ENCODE measurements around the gene UVSSA.

The UVSSA gene

GRCh38 chr4:1354983-1355275 lies 7.9 kb downstream of the UVSSA start:
- TF ChIP-seq ZNF274 (IDR thresholded peaks at IDR 0.05; ENCODE audit: low read depth, low read length) (no peak), SUZ12 (IDR thresholded peaks at IDR 0.05; ENCODE audit: extremely low read depth, insufficient read depth, insufficient read length) (no peak), YY1 (IDR thresholded peaks at IDR 0.05; ENCODE audit: insufficient read depth, insufficient read length) (no peak)
- peak overlapping the region; percentile 6 for H3K9ac ChIP-seq (ENCODE audit: insufficient read length, low read depth)
- no peak for DNase-seq (ENCODE audit: low read depth, low spot score)

GRCh38 chr4:1355378-1355777 lies 8.4 kb downstream of the UVSSA start:
- H3K9ac ChIP-seq (ENCODE audit: insufficient read length, low read depth): no peak overlapping the region
- no peak for DNase-seq (ENCODE audit: low read depth, low spot score)
- H3K27me3 ChIP-seq (ENCODE audit: insufficient read depth, insufficient read length): no peaks in the 10 kb centered on the region
- peaks cover 33% of the 10 kb centered on the region for H3K4me1 ChIP-seq (ENCODE audit: insufficient read depth, insufficient read length)
- TF ChIP-seq YY1 (IDR thresholded peaks at IDR 0.05; ENCODE audit: insufficient read depth, insufficient read length) (no peak), SUZ12 (IDR thresholded peaks at IDR 0.05; ENCODE audit: extremely low read depth, insufficient read depth, insufficient read length) (no peak), ZNF274 (IDR thresholded peaks at IDR 0.05; ENCODE audit: low read depth, low read length) (no peak)
- peaks cover 86% of the 10 kb centered on the region for H3K36me3 ChIP-seq (ENCODE audit: insufficient read depth, insufficient read length, low read length)
- no peaks in the 10 kb centered on the region for H3K9me3 ChIP-seq (ENCODE audit: insufficient read depth, low read length)
- H3K4me3 ChIP-seq (ENCODE audit: insufficient read length, low read depth): no peak overlapping the region

More at GRCh38 chr4:1354983-1355275, 7.9 kb downstream of the UVSSA start:
- peaks cover 91% of the 10 kb centered on the region for H3K36me3 ChIP-seq (ENCODE audit: insufficient read depth, insufficient read length, low read length)
- H3K27me3 ChIP-seq (ENCODE audit: insufficient read depth, insufficient read length): no peaks in the 10 kb centered on the region
- no peak overlapping the region for H3K4me3 ChIP-seq (ENCODE audit: insufficient read length, low read depth)
- no peaks in the 10 kb centered on the region for H3K9me3 ChIP-seq (ENCODE audit: insufficient read depth, low read length)
- peaks cover 33% of the 10 kb centered on the region for H3K4me1 ChIP-seq (ENCODE audit: insufficient read depth, insufficient read length)

- H3K4me1 ChIP-seq (ENCODE audit: insufficient read depth, insufficient read length): peaks cover 40% of the 10 kb centered on the region
Measured at GRCh38 chr4:1356181-1356998, 9.4 kb downstream of the UVSSA start.

GRCh38 chr4:1357356-1358248 lies 10.6 kb downstream of the UVSSA start:
- DNase-seq (ENCODE audit: low read depth, low spot score): no peak
- no peak overlapping the region for H3K4me3 ChIP-seq (ENCODE audit: insufficient read length, low read depth)
- peaks cover 85% of the 10 kb centered on the region for H3K36me3 ChIP-seq (ENCODE audit: insufficient read depth, insufficient read length, low read length)
- TF ChIP-seq ZNF274 (IDR thresholded peaks at IDR 0.05; ENCODE audit: low read depth, low read length) (no peak), SUZ12 (IDR thresholded peaks at IDR 0.05; ENCODE audit: extremely low read depth, insufficient read depth, insufficient read length) (no peak), YY1 (IDR thresholded peaks at IDR 0.05; ENCODE audit: insufficient read depth, insufficient read length) (no peak)
- H3K9me3 ChIP-seq (ENCODE audit: insufficient read depth, low read length): no peaks in the 10 kb centered on the region
- no peak overlapping the region for H3K9ac ChIP-seq (ENCODE audit: insufficient read length, low read depth)
- no peaks in the 10 kb centered on the region for H3K27me3 ChIP-seq (ENCODE audit: insufficient read depth, insufficient read length)
- peaks cover 34% of the 10 kb centered on the region for H3K4me1 ChIP-seq (ENCODE audit: insufficient read depth, insufficient read length)

More at GRCh38 chr4:1356181-1356998, 9.4 kb downstream of the UVSSA start:
- Histone ChIP-seq H3K36me3 (ENCODE audit: insufficient read depth, insufficient read length, low read length) (peaks cover 86% of the 10 kb centered on the region), H3K4me3 (ENCODE audit: insufficient read length, low read depth) (no peak overlapping the region), H3K27me3 (ENCODE audit: insufficient read depth, insufficient read length) (no peaks in the 10 kb centered on the region), H3K9me3 (ENCODE audit: insufficient read depth, low read length) (no peaks in the 10 kb centered on the region), H3K9ac (ENCODE audit: insufficient read length, low read depth) (no peak overlapping the region)
- peak; percentile 51 for DNase-seq (ENCODE audit: low read depth, low spot score)
- TF ChIP-seq SUZ12 (IDR thresholded peaks at IDR 0.05; ENCODE audit: extremely low read depth, insufficient read depth, insufficient read length) (no peak), ZNF274 (IDR thresholded peaks at IDR 0.05; ENCODE audit: low read depth, low read length) (no peak), YY1 (IDR thresholded peaks at IDR 0.05; ENCODE audit: insufficient read depth, insufficient read length) (no peak)

GRCh38 chr4:1358421-1359143 lies 11.6 kb downstream of the UVSSA start:
- Histone ChIP-seq H3K4me3 (ENCODE audit: insufficient read length, low read depth) (no peak overlapping the region), H3K9ac (ENCODE audit: insufficient read length, low read depth) (no peak overlapping the region), H3K36me3 (ENCODE audit: insufficient read depth, insufficient read length, low read length) (peaks cover 83% of the 10 kb centered on the region), H3K4me1 (ENCODE audit: insufficient read depth, insufficient read length) (peaks cover 29% of the 10 kb centered on the region), H3K9me3 (ENCODE audit: insufficient read depth, low read length) (no peaks in the 10 kb centered on the region), H3K27me3 (ENCODE audit: insufficient read depth, insufficient read length) (no peaks in the 10 kb centered on the region)
- no peak for DNase-seq (ENCODE audit: low read depth, low spot score)
- TF ChIP-seq YY1 (IDR thresholded peaks at IDR 0.05; ENCODE audit: insufficient read depth, insufficient read length): no peak
- no peak for TF ChIP-seq SUZ12 (IDR thresholded peaks at IDR 0.05; ENCODE audit: extremely low read depth, insufficient read depth, insufficient read length)
- no peak for TF ChIP-seq ZNF274 (IDR thresholded peaks at IDR 0.05; ENCODE audit: low read depth, low read length)

- no peak overlapping the region for H3K9ac ChIP-seq (ENCODE audit: insufficient read length, low read depth)
- H3K4me1 ChIP-seq (ENCODE audit: insufficient read depth, insufficient read length): peaks cover 27% of the 10 kb centered on the region
- no peaks in the 10 kb centered on the region for H3K27me3 ChIP-seq (ENCODE audit: insufficient read depth, insufficient read length)
- no peaks in the 10 kb centered on the region for H3K9me3 ChIP-seq (ENCODE audit: insufficient read depth, low read length)
- no peak for DNase-seq (ENCODE audit: low read depth, low spot score)
- H3K36me3 ChIP-seq (ENCODE audit: insufficient read depth, insufficient read length, low read length): peaks cover 79% of the 10 kb centered on the region
- no peak overlapping the region for H3K4me3 ChIP-seq (ENCODE audit: insufficient read length, low read depth)
- TF ChIP-seq YY1 (IDR thresholded peaks at IDR 0.05; ENCODE audit: insufficient read depth, insufficient read length) (no peak), SUZ12 (IDR thresholded peaks at IDR 0.05; ENCODE audit: extremely low read depth, insufficient read depth, insufficient read length) (no peak), ZNF274 (IDR thresholded peaks at IDR 0.05; ENCODE audit: low read depth, low read length) (no peak)
Measured at GRCh38 chr4:1359144-1359501, 12.1 kb downstream of the UVSSA start.

Data from NT2/D1 (cell line).